ENCODE measurements around the gene SIX2.

Gene SIX2

GRCh38 chr2:45033302-45033701, 24.1 kb upstream of the SIX2 start:
- no peak for TF ChIP-seq CTCF (IDR thresholded peaks at IDR 0.05; ENCODE audit: control insufficient read depth, insufficient read depth, low read depth, low read length, missing control alignments)
- no peak for DNase-seq (ENCODE audit: low read depth)
- no peak overlapping the region for H3K4me3 ChIP-seq (ENCODE audit: control insufficient read depth, low read depth, low read length)

GRCh38 chr2:45031028-45031427, 21.8 kb upstream of the SIX2 start:
- no peak overlapping the region for H3K4me3 ChIP-seq (ENCODE audit: control insufficient read depth, low read depth, low read length)
- TF ChIP-seq CTCF (IDR thresholded peaks at IDR 0.05; ENCODE audit: control insufficient read depth, insufficient read depth, low read depth, low read length, missing control alignments): no peak
- no peak for DNase-seq (ENCODE audit: low read depth)

DNA sequence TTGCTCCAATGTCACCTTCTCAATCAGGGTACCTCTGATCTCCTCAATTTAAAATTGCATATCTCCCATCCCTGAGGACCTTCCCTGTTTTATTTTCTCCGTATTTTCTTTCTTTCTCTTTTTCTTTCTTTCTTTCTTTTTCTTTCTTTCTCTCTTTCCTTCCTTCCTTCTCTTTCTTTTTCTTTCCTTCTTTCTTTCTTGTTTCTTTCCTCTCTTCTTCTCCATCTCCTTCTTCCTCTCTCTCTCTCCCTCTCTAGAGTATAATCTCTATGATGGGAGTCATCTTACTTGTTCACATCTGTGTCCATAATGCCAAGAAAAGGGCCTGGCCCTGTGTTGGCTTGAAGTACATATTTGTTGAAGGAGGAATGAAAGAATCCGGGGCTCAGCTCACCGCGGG, 21.3 kb upstream of the SIX2 start:
- TF ChIP-seq CTCF (IDR thresholded peaks at IDR 0.05; ENCODE audit: control insufficient read depth, insufficient read depth, low read depth, low read length, missing control alignments): no peak
- no peak overlapping the region for H3K4me3 ChIP-seq (ENCODE audit: control insufficient read depth, low read depth, low read length)
- DNase-seq (ENCODE audit: low read depth): no peak

DNA sequence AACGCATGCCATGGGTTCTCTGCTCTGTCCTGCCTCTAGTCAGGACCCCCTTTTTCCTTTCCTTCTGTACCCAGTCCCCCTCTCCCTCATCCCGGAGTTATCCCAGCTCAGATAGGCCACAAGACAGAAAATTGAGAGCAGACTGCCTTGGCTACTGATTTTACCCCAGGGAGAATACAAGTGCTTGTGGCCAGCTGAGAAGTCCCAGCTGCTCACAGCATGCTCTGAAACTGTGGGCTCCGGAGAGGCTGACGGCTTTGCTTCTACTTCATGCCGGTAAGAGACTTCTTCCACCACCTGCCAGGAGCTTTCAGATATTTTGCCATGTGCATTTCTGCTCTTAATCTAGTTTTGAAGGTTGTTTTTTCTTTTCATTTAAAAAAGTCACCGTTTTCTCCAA, 20.0 kb upstream of the SIX2 start:
- no peak overlapping the region for H3K4me3 ChIP-seq (ENCODE audit: control insufficient read depth, low read depth, low read length)
- DNase-seq (ENCODE audit: low read depth): no peak
- TF ChIP-seq CTCF (IDR thresholded peaks at IDR 0.05; ENCODE audit: control insufficient read depth, insufficient read depth, low read depth, low read length, missing control alignments): no peak

- DNase-seq (ENCODE audit: low read depth): no peak
- H3K4me3 ChIP-seq (ENCODE audit: control insufficient read depth, low read depth, low read length): no peak overlapping the region
- no peak for TF ChIP-seq CTCF (IDR thresholded peaks at IDR 0.05; ENCODE audit: control insufficient read depth, insufficient read depth, low read depth, low read length, missing control alignments)
Measured at GRCh38 chr2:45028276-45028675, 19.0 kb upstream of the SIX2 start.

- no peak overlapping the region for H3K4me3 ChIP-seq (ENCODE audit: control insufficient read depth, low read depth, low read length)
- DNase-seq (ENCODE audit: low read depth): no peak
- TF ChIP-seq CTCF (IDR thresholded peaks at IDR 0.05; ENCODE audit: control insufficient read depth, insufficient read depth, low read depth, low read length, missing control alignments): no peak
Measured at GRCh38 chr2:45026924-45027450, 17.7 kb upstream of the SIX2 start.
